ENCODE data around the gene TMEM184B.

DNA sequence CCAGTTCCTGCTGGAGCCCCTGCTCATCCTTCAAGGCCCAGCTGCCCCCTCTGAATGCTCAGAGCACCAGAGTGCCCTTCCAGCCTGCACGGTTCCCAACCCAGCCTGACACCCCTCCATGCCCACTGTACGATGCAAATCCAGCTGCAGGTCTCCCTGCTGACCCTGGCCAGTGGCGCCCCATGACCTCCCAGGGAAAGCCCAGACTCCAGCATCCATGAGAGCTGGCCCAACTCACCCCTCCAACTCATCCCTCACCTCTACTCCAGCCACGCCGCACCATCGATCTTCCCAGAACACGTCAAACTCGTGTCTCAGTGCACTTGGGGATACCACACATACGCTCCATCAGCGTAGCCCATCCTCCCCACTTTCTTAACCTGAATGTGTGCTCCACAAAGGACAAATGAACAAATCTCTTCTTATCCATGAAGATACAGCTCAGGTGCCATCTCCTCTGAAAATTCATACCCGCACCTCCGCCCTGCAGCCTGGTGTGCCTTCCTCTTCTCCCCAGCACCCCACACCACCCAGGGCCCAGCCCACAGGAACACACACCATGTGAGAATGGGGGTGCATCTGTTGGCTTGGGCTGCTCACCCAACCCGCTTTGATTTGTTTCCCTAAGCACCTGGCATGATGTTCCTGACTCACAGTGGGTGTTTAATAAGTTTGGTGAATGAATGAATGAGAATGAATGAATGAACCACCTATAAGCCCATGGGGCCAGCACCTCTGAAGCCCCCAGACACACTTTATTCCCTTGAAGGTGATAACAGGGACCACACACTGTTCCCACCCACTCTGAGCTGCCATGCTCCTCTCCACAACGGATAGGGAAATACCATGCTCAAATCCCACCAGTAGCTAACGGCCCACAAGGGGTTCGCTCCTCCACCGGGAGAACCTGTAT lies 97.3 kb downstream of the TMEM184B start:
- TF ChIP-seq, protein P1, sequence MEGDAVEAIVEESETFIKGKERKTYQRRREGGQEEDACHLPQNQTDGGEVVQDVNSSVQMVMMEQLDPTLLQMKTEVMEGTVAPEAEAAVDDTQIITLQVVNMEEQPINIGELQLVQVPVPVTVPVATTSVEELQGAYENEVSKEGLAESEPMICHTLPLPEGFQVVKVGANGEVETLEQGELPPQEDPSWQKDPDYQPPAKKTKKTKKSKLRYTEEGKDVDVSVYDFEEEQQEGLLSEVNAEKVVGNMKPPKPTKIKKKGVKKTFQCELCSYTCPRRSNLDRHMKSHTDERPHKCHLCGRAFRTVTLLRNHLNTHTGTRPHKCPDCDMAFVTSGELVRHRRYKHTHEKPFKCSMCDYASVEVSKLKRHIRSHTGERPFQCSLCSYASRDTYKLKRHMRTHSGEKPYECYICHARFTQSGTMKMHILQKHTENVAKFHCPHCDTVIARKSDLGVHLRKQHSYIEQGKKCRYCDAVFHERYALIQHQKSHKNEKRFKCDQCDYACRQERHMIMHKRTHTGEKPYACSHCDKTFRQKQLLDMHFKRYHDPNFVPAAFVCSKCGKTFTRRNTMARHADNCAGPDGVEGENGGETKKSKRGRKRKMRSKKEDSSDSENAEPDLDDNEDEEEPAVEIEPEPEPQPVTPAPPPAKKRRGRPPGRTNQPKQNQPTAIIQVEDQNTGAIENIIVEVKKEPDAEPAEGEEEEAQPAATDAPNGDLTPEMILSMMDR (IDR thresholded peaks at IDR 0.05; ENCODE audit: low read depth, low read length, poor library complexity, severe bottlenecking), result no peak
- no peak for TF ChIP-seq EZH2phosphoT487 (IDR thresholded peaks at IDR 0.05; ENCODE audit: borderline replicate concordance, low read length)
